Brain pericyte (primary cell): ENCODE results near the gene LRRC26.
"Not testable (repeated sequence)": the region's sequence is repeated elsewhere in the genome, so short reads cannot be mapped to it uniquely, and the experiment has no call there.

Experiments used
- DNase-seq: peaks from one replicate; pipeline ENCODE4 v3.0.0-alpha.2; 2012; ENCODE audit warnings: low read depth, low spot score

Gene LRRC26

DNA sequence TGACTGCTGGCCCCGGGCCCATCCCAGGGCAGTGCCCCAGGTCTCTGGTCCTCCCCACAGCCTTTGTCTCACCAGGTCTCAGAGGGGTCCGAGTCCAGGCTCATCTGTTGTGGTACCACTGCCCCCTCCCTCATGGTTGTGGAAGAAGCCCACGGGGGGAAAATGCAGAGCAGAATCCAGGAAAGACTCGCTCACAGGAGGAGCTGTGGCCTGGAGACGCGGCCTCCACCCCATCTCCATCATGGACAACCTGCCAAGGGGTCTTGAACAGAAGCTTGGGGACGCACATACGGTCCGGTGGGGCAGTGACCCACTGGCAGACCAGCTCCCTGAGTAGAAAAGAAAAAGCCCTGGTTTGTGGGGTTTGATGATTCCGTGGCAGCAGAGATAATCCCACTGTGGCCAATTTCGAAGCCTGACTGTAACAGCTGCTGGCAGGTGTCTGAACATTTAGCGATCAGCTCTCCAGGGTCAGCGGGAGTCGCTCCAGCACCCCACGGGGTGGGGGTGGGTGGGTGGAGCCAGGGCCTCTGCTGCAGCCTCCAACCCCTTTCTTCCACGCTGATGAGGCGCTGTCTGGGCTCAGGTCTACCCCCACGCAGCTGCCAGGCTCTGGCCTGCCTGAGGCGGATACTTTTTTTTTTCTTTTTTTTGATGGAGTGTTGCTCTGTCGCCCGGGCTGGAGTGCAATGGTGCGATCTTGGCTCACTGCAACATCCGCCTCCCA, 32.8 kb downstream of the LRRC26 start:
- no peak for DNase-seq

DNA sequence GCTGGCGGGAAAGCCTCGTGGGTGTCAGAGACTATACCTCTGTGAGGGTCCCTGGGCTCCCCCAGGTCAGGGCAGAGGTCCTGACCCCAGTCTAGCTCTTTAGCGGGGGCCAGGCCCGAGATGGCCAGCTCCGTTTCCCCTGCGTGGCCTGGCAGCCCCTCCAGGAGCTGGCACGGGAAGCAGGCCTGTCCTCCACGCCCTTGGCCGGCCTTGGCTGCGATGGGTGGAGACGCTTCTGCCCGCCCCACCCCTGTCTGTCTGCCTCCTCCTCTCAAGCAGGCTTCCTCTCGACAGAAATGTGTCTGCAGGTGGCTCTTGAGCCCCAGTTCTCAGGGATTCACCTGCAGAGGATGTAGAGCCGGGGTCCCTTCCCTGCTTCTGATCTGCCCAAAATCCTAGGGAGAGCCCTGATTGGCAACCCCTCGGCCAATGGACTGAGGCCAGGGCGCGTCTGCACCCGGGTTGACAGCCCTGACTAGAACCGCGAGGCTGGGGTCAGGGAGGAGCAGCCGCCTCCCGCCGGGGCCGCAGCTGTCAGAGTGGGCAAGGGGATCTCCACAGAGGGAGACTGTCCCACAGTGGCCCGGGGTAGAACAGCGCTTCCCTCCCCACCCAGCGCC, 33.5 kb downstream of the LRRC26 start:
- no peak for DNase-seq

DNA sequence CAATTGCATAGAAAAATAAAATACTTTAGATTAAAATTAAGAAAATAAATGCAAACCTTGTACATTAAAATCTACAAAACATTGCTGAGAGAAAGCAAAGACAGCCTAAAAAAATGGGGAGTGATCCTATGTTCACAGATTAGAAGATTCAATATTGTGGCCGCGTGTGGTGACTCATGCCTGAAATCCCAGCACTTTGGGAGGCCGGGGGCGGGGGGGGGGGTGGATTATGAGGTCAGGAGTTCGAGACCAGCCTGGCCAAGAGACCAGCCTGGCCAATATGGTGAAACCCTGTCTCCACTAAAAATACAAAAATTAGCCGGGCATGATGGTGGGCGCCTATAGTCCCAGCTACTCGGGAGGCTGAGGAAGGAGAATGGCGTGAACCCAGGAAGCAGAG, 34.7 kb downstream of the LRRC26 start:
- DNase-seq = not testable (repeated sequence)

DNA sequence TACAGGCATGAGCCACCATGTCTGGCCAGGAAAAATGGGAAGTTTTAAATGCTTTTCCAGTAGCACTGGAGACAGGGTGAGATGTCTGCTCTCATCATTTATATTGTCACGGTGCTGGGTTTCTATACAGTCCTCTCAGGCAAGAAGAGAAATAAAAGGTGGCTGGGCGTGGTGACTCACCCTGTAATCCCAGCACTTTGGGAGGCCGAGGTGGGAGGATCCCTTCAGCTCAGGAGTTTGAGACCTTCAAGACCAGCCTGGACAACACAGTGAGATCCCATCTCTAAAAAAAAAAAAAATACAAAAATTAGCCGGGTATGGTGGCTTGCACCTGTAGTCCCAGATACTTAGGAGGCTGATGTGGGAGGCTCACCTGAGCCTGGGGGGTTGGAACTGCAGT, 35.7 kb downstream of the LRRC26 start:
- no peak for DNase-seq

DNA sequence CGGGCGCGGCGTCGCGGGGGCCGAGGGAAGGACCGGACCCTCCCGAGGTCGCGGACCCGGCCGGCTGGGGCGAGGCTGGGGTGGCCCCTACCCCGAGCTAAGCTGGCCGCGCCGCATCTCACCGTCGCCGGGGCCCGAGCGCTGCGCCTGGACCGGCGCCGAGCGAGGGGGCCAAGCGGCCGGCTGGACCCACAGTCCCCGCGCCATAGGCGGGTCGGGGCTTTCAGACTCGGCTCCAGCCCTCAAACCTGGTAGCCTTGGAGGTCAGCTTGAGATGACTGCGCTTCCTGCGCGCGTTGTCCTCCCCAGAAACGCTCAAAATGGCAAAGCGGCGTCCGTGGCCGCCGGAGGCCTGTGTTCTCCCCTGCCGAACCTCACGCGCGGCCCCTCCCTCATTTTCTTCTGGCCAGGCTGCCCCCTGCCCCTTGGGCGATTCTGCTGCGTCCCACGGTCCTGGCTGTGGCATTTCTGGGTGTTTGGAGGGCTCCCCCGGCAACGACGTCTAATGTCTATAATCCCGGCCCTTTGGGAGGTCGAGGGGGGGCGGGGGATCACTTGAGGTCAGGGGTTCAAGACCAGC, 39.6 kb downstream of the LRRC26 start:
- DNase-seq = no peak

DNA sequence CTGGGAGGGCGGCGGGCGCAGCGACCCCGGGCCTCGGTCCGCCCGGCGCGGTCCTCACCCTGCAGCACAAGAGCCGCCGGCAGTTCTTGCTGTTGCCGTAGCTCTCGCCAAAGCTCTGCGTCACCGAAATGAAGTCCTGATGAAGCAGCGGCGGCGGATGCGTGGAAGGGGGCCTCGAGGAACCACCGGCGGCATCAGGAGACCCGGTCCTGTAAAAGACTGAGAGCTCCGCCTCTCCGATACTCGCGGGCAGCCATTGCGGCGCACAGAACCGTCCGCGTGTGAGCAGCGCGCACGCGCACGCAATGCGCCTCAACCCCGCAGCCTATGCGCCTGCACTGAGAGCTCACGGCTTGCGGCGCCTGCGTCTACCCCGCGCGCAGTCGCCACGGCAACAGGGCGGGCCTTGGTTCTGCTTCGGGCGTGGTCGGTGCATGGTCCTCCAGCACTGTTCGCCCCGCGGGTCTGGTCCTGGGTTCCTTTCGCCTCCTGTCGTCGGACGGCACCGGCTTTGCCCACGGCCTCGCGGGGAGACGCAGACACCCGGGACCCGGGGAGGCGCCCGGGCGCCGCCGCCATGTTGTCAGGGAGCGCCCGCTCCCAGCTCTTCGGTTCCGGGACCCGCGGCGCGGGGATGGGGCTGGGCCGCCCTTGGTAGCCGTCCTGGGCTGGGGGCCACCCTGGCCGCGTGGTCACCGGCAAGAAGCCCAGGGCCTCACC, 40.2 kb downstream of the LRRC26 start:
- DNase-seq = peak; percentile 79

DNA sequence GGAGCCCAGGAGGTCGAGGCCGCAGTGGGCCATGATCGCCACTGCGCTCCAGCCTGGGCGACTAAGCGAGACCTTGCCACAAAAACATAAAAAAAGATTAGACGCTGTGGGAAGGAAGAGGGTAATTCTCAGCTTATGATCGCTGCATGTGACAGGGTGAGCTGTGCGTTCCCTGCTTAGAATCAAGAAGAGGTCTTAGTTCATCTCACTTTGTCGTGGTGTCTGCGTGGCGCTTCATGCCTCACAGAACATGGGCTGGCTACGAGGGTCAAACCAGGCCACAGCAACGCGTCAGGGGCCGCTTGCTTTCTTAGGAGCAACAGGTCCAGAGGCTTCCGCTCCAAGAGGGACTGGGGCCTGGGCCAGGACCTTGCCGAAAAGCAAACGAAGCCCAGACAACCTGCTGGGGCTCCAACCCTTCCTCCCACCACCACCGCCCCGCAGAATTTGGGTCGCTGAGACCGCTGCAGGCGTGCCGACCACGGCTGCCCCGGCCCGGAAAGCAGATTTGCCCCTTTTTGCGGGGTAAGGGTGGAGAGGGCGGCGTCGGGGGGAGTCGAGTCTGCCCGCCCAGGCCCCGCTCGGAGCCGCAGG, 40.9 kb downstream of the LRRC26 start:
- DNase-seq = no peak

DNA sequence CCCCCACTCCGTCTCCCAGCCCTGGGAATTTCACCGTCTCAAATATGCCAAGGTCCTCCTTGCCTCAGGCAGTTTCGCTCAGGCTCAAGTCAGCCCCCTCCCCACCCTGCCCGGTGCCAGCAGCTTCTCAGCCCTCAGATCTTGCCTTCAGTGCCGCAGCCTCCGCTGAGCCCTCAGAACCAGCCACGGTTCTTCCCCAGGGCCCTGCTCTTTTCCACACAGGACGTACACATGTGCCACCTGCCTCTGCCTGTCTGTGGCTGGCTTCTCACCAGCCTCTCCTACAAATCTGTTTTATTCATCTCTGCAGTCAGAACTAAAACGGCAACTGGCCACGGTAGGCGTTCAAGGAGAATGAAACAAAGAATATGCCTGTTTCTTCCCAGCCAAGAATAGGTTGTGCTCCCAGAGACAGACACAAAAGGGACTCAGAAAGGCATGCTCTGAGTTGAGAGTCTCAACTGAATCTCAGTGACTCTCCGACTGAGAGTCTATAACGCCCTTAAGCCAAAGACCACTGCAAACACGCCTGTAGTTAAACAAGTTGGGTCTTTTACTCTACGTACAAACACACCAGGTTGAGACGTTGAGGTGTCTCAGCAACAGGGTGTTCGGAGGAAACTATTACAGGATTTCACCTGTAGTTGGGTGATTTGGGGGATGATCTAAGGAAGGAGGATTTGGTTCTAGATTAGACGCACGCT, 41.5 kb downstream of the LRRC26 start:
- DNase-seq = no peak

DNA sequence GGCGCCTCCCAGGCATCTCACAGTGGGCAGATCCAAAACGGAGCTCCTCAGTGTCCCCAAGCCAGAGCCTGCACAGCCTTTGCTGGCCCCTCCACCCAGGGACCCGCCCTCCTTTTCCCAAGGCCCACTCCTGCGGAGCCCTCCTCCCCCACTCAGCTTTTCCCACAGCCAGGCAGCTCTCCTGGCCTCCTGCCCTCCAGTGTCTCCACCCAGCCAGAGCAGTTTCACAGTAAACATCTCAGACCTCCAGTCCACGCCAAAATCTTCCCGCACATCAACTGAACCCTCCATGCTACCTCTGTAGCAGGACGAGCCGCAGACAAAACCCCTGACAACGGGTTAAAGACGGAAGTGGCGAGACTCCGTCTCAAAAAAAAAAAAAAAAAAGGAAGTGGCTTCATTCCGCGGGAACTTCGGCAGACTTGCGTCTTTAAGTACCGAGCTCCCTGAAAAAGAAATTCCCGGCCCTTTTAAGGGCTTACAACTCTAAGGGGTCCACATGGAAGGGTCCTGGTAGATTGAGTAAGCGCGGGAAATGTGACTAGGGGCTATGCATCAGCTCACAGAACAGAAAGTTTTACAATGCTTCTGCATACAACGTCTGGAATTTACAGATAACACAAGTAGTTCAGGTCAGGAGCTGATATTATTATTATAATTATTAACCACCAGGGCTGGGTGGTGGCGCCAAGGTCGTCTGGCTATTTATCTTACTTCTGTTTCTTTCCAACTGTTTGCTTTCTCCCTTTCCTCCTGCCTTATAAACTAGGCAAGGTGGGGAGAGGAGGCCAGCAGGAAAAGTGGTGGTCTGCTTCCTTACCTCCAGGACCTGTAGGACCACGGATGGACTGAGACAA, 42.3 kb downstream of the LRRC26 start:
- DNase-seq = no peak

DNA sequence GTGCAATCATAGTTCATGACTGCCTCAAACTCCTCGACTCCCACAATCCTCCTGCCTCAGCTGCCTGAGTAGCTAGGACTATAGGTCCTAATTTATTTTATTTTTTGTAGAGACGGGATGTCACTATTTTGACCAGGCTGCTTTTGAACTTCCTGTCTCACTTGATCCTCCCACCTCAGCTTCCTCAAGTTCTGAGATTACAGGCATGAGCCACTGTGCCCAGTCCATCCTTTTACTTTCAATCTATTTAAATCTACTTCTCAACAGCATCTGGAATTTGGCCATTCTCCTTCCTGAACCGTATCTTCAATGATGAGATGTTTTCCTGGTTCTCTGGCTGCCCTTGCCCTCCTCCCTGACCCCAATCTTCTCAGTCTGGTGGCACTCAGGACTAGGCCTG, 43.1 kb downstream of the LRRC26 start:
- DNase-seq = no peak

DNA sequence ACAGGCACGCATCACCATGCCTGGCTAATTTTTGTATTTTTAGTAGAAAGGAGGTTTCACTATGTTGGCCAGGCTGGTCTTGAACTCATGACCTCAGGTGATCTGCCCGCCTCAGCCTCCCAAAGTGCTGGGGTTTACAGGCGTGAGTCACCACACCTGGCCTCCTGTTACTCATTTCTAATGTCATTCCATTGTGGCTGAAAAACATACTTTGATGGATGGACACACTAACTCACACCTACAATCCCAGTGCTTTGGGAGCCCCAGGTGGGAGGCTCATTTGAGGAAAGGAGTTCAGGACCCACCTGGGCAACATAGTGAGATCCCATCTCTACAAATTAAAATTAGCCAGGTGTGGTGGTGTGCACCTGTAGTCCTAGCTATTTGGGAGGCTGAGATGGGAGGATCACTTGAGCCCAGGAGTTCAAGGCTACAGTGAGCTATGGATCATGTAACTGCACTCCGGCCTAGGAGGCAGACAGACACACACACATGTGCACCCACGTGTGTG, 45.8 kb downstream of the LRRC26 start:
- not testable (repeated sequence) for DNase-seq

DNA sequence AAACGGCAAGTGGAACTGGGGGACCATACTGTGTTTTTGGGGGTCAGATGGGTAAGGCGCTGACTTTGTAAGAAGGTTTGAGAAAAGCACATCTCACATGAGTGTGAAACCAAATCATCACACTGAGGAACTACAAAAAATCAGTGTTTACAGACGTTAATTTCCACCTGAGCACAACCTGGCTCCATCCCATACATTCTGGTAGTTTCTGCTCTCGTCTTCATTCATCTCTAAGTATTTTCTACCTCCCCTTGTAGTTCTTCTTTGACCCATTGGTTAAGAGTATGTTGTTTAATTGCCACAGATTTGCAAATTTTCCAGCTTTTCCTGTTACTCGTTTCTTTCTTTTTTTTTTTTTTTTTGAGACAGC, 46.4 kb downstream of the LRRC26 start:
- DNase-seq = no peak

DNA sequence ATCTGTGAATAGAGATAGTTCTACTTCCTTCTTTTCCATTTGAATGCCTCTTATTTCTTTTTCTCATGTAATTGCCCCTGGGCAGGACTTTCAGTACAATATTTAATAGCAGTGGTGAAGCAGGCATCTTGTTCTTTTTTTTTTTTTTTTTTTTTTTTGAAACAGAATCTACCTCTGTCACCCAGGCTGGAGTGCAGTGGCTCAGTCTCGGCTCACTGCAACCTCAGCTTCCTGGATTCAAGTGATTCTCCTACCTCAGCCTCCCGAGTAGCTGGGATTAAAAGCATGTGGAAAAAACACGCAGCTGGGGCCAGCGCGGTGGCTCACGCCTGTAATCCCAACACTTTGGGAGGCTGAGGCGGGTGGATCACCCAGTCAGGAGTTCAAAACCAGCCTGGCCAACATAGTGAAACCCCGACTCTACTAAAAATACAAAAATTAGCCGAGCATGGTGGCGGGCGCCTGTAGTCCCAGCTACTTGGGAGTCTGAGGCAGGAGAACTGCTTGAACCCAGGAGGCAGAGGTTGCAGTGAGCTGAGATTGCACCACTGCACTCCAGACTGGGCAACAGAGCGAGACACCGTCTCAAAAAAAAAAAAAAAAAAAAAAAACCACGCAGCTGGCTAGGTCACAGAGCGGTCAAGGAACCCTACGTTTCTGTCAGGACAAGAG, 46.9 kb downstream of the LRRC26 start:
- DNase-seq = not testable (repeated sequence)

DNA sequence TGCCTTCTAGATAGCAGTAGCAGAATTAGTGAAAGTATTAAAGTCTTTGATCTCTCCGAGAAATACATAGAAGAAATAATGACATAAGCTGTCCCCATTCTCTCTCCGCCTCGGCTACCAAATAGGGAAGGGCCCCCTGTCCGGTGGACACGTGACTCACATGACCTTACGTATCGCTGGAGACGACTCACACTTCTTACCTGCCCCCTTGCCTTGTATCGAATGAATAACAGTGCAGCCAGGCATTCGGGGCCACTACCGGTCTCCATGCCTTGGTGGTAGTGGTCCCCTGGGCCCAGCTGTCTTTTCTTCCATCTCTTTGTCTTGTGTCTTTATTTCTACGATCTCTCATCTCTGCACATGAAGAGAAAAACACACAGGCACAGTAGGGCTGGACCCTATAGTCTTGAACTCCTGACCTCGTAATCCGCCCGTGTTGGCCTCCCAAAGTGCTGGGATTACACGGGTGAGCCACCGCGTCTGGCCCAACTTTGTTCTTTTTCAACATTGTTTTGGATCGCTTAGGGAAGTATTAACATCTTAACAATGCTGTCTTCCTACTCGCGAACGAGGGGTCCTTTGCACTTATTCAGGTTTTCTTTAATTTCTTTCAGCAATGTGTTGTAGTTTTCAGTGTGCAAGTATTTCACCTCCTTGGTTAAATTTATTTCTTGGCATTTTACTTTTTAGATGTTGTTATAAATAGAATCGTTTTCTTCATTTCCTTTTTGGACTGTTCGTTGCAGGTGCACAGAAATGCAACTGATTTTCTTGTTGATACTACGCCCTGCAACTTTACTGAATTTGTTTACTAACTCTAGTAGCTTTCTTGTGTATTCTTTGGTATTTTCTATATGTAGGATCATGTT, 47.7 kb downstream of the LRRC26 start:
- not testable (repeated sequence) for DNase-seq
